ENCODE results near the gene SLC17A2. TPM values are rescaled to one million over a fixed set of nuclear protein-coding genes. Genes with fewer than 3 reads are reported as not detected.
"Not testable (repeated sequence)": the region's sequence is repeated elsewhere in the genome, so short reads cannot be mapped to it uniquely, and the experiment has no call there.

Gene SLC17A2
- total RNA-seq, 4 donors from 2014 or later, result not detected

GRCh38 chr6:25952535-25952934 is 22.0 kb upstream of the SLC17A2 start:
- H3K27ac ChIP-seq, result no peak overlapping the region
- TF ChIP-seq CTCF (IDR thresholded peaks at IDR 0.05) (no peak), POLR2AphosphoS5 (IDR thresholded peaks at IDR 0.05) (no peak), EP300 (IDR thresholded peaks at IDR 0.05) (no peak), POLR2A (IDR thresholded peaks at IDR 0.05) (no peak)
- H3K36me3 ChIP-seq, result no peaks in the 10 kb centered on the region
- peaks cover 20% of the 10 kb centered on the region for H3K27me3 ChIP-seq
- ATAC-seq, result no peak
- WGBS, 2 donors (ENCODE audit: low coverage in 1 of 2), result 80 to 100% methylated on average over 1 of the region's 2 CpGs
- no peak overlapping the region for H3K4me3 ChIP-seq
- H3K9me3 ChIP-seq, result no peaks in the 10 kb centered on the region
- no peaks in the 10 kb centered on the region for H3K4me1 ChIP-seq

- H3K9me3 ChIP-seq, result no peaks in the 10 kb centered on the region
- no peak for ATAC-seq
- 80 to 90% methylated on average over 6 of the region's 7 CpGs for WGBS, 2 donors (ENCODE audit: low coverage in 1 of 2)
- H3K27me3 ChIP-seq, result peaks cover 20% of the 10 kb centered on the region
- no peak overlapping the region for H3K4me3 ChIP-seq
- H3K4me1 ChIP-seq, result no peaks in the 10 kb centered on the region
- no peaks in the 10 kb centered on the region for H3K36me3 ChIP-seq
- TF ChIP-seq POLR2A (IDR thresholded peaks at IDR 0.05) (no peak), EP300 (IDR thresholded peaks at IDR 0.05) (no peak), POLR2AphosphoS5 (IDR thresholded peaks at IDR 0.05) (no peak), CTCF (IDR thresholded peaks at IDR 0.05) (no peak)
- no peak overlapping the region for H3K27ac ChIP-seq
These were observed 21.0 kb upstream of the SLC17A2 start for GRCh38 chr6:25951296-25952032.

- Histone ChIP-seq H3K9me3 (no peaks in the 10 kb centered on the region), H3K27ac (no peak overlapping the region), H3K36me3 (no peaks in the 10 kb centered on the region), H3K4me3 (no peak overlapping the region), H3K4me1 (no peaks in the 10 kb centered on the region), H3K27me3 (peaks cover 18% of the 10 kb centered on the region)
- no peak for ATAC-seq
- WGBS, 2 donors (ENCODE audit: low coverage in 1 of 2), result 67 to 88% methylated on average over 2 to 4 of the region's 4 CpGs
- no peak for TF ChIP-seq CTCF (IDR thresholded peaks at IDR 0.05)
- TF ChIP-seq POLR2AphosphoS5 (IDR thresholded peaks at IDR 0.05), result no peak
- no peak for TF ChIP-seq POLR2A (IDR thresholded peaks at IDR 0.05)
These were observed 19.8 kb upstream of the SLC17A2 start for GRCh38 chr6:25950297-25950696.

GRCh38 chr6:25949695-25950094 is 19.2 kb upstream of the SLC17A2 start:
- Histone ChIP-seq H3K36me3 (no peaks in the 10 kb centered on the region), H3K4me1 (no peaks in the 10 kb centered on the region), H3K27me3 (peaks cover 12% of the 10 kb centered on the region), H3K27ac (no peak overlapping the region), H3K9me3 (no peaks in the 10 kb centered on the region), H3K4me3 (no peak overlapping the region)
- ATAC-seq, result no peak
- no peak for TF ChIP-seq POLR2A (IDR thresholded peaks at IDR 0.05)
- no peak for TF ChIP-seq POLR2AphosphoS5 (IDR thresholded peaks at IDR 0.05)
- no peak for TF ChIP-seq CTCF (IDR thresholded peaks at IDR 0.05)
- no peak for TF ChIP-seq EP300 (IDR thresholded peaks at IDR 0.05)
- 71 to 88% methylated on average over 1 of the region's 1 CpG for WGBS, 2 donors (ENCODE audit: low coverage in 1 of 2)

- not testable (repeated sequence) for H3K27me3 ChIP-seq, H3K36me3 ChIP-seq, H3K4me3 ChIP-seq, H3K4me1 ChIP-seq, H3K9me3 ChIP-seq, H3K27ac ChIP-seq, ATAC-seq
- WGBS, 2 donors (ENCODE audit: low coverage in 1 of 2), result 93 to 100% methylated on average over 3 of the region's 3 CpGs
These were observed 17.0 kb upstream of the SLC17A2 start for GRCh38 chr6:25947492-25947891.

Data from gastroesophageal sphincter (tissue), 4 donors.